KBM-7 (cell line): ENCODE results near the gene PCDHGA9.
"Not testable (repeated sequence)": the region's sequence is repeated elsewhere in the genome, so short reads cannot be mapped to it uniquely, and the experiment has no call there.

Experiments
- DNase-seq: peaks from one replicate; pipeline ENCODE4 v3.0.0-alpha.2; 2015
- in situ Hi-C: fragments of 300-500 bp; cut with MboI; formaldehyde crosslinking; loops from 2 replicates; pipeline ENCODE4 v1.14.3; 2020; ENCODE audit warnings: low sequenced_read_pairs, low pct_unique_long_range_greater_than_20kb, mixed read lengths

PCDHGA9 gene

GRCh38 chr5:141407790-141408505, 5.4 kb downstream of the PCDHGA9 start, which contains the start of gene PCDHGB6:
Gene PCDHGB6 (plus strand): TSS chr5:141408021. CDS start chr5:141408203, 182 bp downstream.
- in situ Hi-C loops, DNase-seq: not testable (repeated sequence)

DNA sequence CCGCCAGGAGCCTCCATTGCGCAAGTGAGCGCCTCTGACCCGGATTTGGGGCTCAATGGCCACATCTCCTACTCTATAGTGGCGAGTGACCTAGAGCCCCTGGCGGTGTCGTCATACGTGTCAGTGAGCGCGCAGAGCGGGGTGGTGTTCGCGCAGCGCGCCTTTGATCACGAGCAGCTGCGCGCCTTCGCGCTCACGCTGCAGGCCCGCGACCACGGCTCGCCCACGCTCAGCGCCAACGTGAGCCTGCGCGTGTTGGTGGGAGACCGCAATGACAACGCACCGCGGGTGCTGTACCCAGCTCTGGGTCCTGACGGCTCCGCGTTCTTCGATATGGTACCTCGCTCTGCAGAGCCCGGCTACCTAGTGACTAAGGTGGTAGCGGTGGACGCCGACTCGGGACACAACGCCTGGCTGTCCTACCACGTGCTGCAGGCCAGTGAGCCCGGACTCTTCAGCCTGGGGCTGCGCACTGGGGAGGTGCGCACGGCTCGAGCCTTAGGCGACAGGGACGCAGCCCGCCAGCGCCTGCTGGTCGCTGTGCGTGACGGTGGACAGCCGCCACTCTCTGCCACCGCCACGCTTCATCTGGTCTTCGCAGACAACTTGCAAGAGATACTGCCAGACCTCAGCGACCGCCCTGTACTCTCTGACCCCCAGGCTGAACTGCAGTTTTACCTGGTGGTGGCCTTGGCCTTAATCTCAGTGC, 7.2 kb downstream of the PCDHGA9 start:
- in situ Hi-C loops: no loop called here
- DNase-seq: no peak

DNA sequence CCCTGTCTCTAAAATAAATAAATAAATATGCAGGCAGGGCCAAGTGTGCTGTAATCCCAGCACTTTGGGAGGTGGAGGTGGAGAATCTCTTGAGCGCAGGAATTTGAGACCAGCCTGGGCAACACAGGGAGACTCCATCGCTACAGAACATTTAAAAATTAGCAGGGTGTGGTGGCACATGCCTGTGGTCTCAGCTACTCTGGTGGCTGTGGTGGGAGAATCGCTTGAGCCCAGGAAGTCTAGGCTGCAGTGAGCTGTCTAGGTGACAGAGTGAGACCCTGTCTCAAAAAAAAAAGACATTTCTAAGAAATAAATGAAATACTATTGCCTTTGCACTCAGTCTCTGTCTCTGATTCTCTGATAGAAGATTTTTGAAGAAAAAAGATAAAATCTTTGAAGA, 9.0 kb downstream of the PCDHGA9 start:
- in situ Hi-C loops: no loop called here
- DNase-seq: no peak

GRCh38 chr5:141412854-141413539, 10.4 kb downstream of the PCDHGA9 start, which contains the start of gene PCDHGA10:
Gene PCDHGA10 (plus strand): TSS chr5:141412987. CDS start chr5:141413176, 189 bp downstream.
- peak; percentile 87 for DNase-seq

DNA sequence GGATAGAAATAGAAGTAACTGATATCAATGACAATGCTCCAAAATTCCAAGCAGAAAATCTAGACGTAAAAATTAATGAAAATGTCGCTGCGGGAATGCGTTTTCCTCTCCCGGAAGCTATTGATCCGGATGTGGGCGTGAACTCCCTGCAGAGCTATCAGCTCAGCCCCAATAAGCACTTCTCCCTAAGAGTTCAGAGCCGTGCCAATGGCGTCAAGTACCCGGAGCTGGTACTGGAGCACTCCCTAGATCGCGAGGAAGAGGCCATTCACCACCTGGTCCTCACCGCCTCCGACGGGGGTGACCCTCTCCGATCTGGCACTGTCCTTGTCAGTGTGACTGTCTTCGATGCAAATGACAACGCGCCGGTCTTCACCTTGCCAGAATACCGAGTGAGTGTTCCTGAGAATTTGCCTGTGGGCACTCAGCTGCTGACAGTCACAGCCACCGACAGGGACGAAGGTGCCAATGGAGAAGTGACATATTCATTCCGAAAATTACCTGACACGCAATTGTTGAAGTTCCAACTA, 11.0 kb downstream of the PCDHGA9 start:
- in situ Hi-C loops: no loop called here
- no peak for DNase-seq

More at GRCh38 chr5:141412854-141413539, 10.4 kb downstream of the PCDHGA9 start, which contains the start of gene PCDHGA10:
- in situ Hi-C loops: no loop called here

DNA sequence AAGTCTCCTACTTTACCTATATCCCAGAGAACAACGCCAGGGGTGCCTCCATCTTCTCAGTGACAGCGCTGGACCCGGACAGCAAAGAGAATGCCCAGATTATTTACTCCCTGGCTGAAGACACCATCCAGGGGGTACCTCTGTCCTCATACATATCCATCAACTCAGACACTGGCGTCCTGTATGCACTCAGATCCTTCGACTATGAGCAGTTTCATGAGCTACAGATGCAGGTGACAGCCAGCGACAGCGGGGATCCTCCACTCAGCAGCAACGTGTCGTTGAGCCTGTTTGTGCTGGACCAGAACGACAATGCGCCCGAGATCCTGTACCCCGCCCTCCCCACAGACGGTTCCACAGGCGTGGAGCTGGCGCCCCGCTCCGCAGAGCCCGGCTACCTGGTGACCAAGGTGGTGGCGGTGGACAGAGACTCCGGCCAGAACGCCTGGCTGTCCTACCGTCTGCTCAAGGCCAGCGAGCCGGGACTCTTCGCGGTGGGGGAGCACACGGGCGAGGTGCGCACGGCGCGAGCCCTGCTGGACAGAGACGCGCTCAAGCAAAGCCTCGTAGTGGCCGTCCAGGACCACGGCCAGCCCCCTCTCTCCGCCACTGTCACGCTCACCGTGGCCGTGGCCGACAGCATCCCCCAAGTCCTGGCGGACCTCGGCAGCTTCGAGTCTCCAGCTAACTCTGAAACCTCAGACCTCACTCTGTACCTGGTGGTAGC, 12.1 kb downstream of the PCDHGA9 start:
- in situ Hi-C loops, DNase-seq: not testable (repeated sequence)

- in situ Hi-C loops, DNase-seq: not testable (repeated sequence)
Measured at GRCh38 chr5:141415275-141415618, 12.7 kb downstream of the PCDHGA9 start.

- DNase-seq: peak; percentile 13
- in situ Hi-C loops: not testable (repeated sequence)
Measured at GRCh38 chr5:141417494-141418172, 15.1 kb downstream of the PCDHGA9 start, which contains the start of gene PCDHGB7. Gene PCDHGB7 (plus strand): TSS chr5:141417677. CDS start chr5:141417860, 183 bp downstream.

DNA sequence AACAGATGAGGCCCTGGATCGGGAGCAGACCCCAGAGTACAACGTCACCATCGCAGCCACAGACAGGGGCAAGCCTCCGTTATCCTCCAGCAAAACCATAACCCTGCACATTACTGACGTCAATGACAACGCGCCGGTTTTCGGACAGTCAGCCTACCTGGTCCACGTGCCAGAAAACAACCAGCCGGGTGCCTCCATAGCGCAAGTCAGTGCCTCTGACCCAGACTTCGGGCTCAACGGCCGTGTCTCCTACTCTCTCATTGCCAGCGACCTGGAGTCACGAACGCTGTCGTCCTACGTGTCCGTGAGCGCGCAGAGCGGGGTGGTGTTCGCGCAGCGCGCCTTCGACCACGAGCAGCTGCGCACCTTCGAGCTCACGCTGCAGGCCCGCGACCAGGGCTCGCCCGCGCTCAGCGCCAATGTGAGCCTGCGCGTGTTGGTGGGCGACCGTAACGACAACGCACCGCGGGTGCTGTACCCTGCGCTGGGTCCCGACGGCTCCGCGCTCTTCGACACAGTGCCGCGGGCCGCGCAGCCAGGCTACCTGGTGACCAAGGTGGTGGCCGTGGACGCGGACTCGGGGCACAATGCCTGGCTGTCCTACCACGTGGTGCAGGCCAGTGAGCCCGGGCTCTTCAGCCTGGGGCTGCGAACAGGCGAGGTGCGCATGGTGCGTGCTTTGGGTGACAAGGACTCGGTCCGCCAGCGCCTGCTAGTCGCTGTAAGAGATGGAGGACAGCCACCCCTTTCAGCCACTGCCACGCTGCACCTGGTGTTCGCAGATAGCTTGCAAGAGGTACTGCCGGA, 16.7 kb downstream of the PCDHGA9 start:
- in situ Hi-C loops: no loop called here
- no peak for DNase-seq

GRCh38 chr5:141420855-141421488, 18.4 kb downstream of the PCDHGA9 start, which contains the start of gene PCDHGA11:
Gene PCDHGA11 (plus strand): TSS chr5:141421051. CDS start chr5:141421228, 177 bp downstream.
- DNase-seq: peak; percentile 33
- in situ Hi-C loops: no loop called here

GRCh38 chr5:141421489-141421855, 18.9 kb downstream of the PCDHGA9 start:
- DNase-seq: no peak
- in situ Hi-C loops: no loop called here

DNA sequence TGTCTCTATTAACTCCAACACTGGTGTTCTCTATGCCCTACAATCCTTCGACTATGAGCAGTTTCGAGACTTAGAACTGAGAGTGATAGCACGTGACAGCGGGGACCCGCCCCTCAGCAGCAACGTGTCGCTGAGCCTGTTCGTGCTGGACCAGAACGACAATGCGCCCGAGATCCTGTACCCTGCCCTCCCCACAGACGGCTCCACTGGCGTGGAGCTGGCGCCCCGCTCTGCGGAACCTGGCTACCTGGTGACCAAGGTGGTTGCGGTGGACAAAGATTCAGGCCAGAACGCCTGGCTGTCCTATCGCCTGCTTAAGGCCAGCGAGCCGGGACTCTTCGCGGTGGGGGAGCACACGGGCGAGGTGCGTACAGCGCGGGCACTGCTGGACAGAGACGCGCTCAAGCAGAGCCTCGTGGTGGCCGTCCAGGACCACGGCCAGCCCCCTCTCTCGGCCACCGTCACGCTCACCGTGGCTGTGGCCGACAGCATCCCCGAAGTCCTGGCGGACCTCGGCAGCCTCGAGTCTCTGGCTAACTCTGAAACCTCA, 20.2 kb downstream of the PCDHGA9 start:
- in situ Hi-C loops: no loop called here
- DNase-seq: no peak

DNA sequence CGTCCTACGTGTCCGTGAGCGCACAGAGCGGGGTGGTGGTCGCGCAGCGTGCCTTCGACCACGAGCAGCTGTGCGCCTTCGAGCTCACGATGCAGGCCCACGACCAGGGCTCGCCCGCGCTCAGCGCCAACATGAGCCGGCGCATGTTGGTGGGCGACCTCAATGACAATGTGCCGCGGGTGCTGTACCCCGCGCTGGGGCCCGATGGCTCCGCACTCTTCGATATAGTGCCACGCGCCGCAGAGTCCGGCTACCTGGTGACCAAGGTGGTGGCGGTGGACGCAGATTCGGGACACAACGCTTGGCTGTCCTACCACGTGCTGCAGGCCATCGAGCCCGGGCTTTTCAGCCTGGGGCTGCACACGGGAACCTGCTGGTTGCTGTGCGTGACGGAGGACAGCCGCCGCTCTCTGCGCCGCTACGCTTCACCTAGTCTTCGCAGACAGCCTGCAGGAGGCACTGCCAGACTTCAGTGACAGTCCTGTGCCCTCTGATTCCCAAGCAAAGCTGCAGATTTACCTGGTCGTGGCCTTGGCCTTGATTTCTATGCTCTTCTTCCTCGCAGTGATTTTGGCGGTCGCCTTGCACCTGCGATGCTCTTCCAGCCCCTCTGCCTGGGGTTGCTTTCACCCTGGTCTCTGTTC, 25.3 kb downstream of the PCDHGA9 start:
- in situ Hi-C loops: no loop called here

DNA sequence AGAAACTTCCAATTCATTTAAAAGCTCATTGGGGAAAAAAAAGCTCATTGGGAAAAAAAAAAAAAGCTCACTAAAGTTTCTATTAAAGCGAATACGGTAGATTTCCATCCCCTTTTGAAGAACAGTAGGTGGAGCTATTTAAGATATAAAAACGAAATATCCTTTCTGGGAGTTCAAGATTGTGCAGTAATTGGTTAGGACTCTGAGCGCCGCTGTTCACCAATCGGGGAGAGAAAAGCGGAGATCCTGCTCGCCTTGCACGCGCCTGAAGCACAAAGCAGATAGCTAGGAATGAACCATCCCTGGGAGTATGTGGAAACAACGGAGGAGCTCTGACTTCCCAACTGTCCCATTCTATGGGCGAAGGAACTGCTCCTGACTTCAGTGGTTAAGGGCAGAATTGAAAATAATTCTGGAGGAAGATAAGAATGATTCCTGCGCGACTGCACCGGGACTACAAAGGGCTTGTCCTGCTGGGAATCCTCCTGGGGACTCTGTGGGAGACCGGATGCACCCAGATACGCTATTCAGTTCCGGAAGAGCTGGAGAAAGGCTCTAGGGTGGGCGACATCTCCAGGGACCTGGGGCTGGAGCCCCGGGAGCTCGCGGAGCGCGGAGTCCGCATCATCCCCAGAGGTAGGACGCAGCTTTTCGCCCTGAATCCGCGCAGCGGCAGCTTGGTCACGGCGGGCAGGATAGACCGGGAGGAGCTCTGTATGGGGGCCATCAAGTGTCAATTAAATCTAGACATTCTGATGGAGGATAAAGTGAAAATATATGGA, 27.9 kb downstream of the PCDHGA9 start, which contains the start of gene PCDHGA12:
Gene PCDHGA12 (plus strand): TSS at position 176 of the 782 bp plus-strand sequence. CDS start 253 bp downstream, at position 429.
- DNase-seq: no peak
- in situ Hi-C loops: no loop called here

More for the DNA sequence above, 25.3 kb downstream of the PCDHGA9 start:
- no peak for DNase-seq

DNA sequence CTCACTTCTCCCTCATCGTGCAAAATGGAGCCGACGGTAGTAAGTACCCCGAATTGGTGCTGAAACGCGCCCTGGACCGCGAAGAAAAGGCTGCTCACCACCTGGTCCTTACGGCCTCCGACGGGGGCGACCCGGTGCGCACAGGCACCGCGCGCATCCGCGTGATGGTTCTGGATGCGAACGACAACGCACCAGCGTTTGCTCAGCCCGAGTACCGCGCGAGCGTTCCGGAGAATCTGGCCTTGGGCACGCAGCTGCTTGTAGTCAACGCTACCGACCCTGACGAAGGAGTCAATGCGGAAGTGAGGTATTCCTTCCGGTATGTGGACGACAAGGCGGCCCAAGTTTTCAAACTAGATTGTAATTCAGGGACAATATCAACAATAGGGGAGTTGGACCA, 28.7 kb downstream of the PCDHGA9 start:
- no peak for DNase-seq
- in situ Hi-C loops: no loop called here
